Mononuclear cell (primary cell): ENCODE measurements around the gene CHM. TPM values are rescaled to one million over a fixed set of nuclear protein-coding genes. Genes with fewer than 3 reads are reported as not detected.
"Not testable (repeated sequence)": the region's sequence is repeated elsewhere in the genome, so short reads cannot be mapped to it uniquely, and the experiment has no call there.

Experiments
- H3K27me3 ChIP-seq: 2 replicates; pipeline ENCODE4 v1.6.0; 2011; ENCODE audit warnings: low read length, control low read depth; ENCODE audit not compliant: insufficient read depth
- H3K4me1 ChIP-seq: 2 replicates; pipeline ENCODE4 v1.5.1; 2011; ENCODE audit warnings: mild to moderate bottlenecking, low read length, control low read depth; ENCODE audit not compliant: insufficient read depth
- H3K4me3 ChIP-seq: 2 replicates; pipeline ENCODE4 v1.5.1; 2011; ENCODE audit warnings: mild to moderate bottlenecking, low read length, moderate library complexity
- H3K9me3 ChIP-seq: 2 replicates; pipeline ENCODE4 v1.5.1; 2011; ENCODE audit warnings: low read depth, mild to moderate bottlenecking, control low read depth, low read length
- total RNA-seq: library from RNA; depleted of rRNA; stranded (reverse); fragments of >200 nt; gene quantifications from one replicate; pipeline ENCODE4 v1.2.3, GENCODE V29; 2012

Gene CHM
- total RNA-seq, 1 donor, result 5.0 TPM

GRCh38 chrX:85972351-85972750 is 75.0 kb downstream of the CHM start:
- not testable (repeated sequence) for H3K4me3 ChIP-seq, H3K9me3 ChIP-seq, H3K4me1 ChIP-seq, H3K27me3 ChIP-seq

- Histone ChIP-seq H3K4me3 (no peak overlapping the region), H3K4me1 (no peaks in the 10 kb centered on the region), H3K9me3 (no peaks in the 10 kb centered on the region), H3K27me3 (no peaks in the 10 kb centered on the region)
These were observed 82.6 kb downstream of the CHM start for GRCh38 chrX:85964744-85965143.

- Histone ChIP-seq H3K4me1 (no peaks in the 10 kb centered on the region), H3K27me3 (no peaks in the 10 kb centered on the region), H3K4me3 (no peak overlapping the region), H3K9me3 (no peaks in the 10 kb centered on the region)
These were observed 83.6 kb downstream of the CHM start for GRCh38 chrX:85963736-85964135.

- no peak overlapping the region for H3K4me3 ChIP-seq
- no peaks in the 10 kb centered on the region for H3K27me3 ChIP-seq
- H3K4me1 ChIP-seq, result no peaks in the 10 kb centered on the region
- H3K9me3 ChIP-seq, result no peaks in the 10 kb centered on the region
These were observed 91.8 kb downstream of the CHM start for GRCh38 chrX:85955510-85955909.

- H3K4me3 ChIP-seq, H3K9me3 ChIP-seq, H3K4me1 ChIP-seq, H3K27me3 ChIP-seq: not testable (repeated sequence)
These were observed 102.6 kb downstream of the CHM start for GRCh38 chrX:85944751-85945150.

GRCh38 chrX:85941275-85941674 is 106.1 kb downstream of the CHM start:
- Histone ChIP-seq H3K9me3 (no peaks in the 10 kb centered on the region), H3K4me3 (no peak overlapping the region), H3K27me3 (no peaks in the 10 kb centered on the region), H3K4me1 (no peaks in the 10 kb centered on the region)

GRCh38 chrX:85939942-85940341 is 107.4 kb downstream of the CHM start:
- not testable (repeated sequence) for H3K27me3 ChIP-seq, H3K4me3 ChIP-seq, H3K4me1 ChIP-seq, H3K9me3 ChIP-seq

GRCh38 chrX:85934399-85934798 is 113.0 kb downstream of the CHM start:
- H3K9me3 ChIP-seq, H3K4me3 ChIP-seq, H3K4me1 ChIP-seq, H3K27me3 ChIP-seq: not testable (repeated sequence)

- Histone ChIP-seq H3K27me3 (no peaks in the 10 kb centered on the region), H3K4me3 (no peak overlapping the region), H3K9me3 (no peaks in the 10 kb centered on the region), H3K4me1 (no peaks in the 10 kb centered on the region)
These were observed 117.3 kb downstream of the CHM start for GRCh38 chrX:85930099-85930498.

GRCh38 chrX:85928606-85929005 is 118.8 kb downstream of the CHM start:
- Histone ChIP-seq H3K9me3 (no peaks in the 10 kb centered on the region), H3K4me1 (no peaks in the 10 kb centered on the region), H3K27me3 (no peaks in the 10 kb centered on the region), H3K4me3 (no peak overlapping the region)

GRCh38 chrX:85927740-85928139 is 119.6 kb downstream of the CHM start:
- Histone ChIP-seq H3K27me3 (no peaks in the 10 kb centered on the region), H3K4me3 (no peak overlapping the region), H3K4me1 (no peaks in the 10 kb centered on the region)

GRCh38 chrX:85922821-85923220 is 124.5 kb downstream of the CHM start:
- H3K4me1 ChIP-seq, result no peaks in the 10 kb centered on the region
- H3K27me3 ChIP-seq, result no peaks in the 10 kb centered on the region
- H3K4me3 ChIP-seq, result no peak overlapping the region
- no peaks in the 10 kb centered on the region for H3K9me3 ChIP-seq

More at GRCh38 chrX:85927740-85928139, 119.6 kb downstream of the CHM start:
- H3K9me3 ChIP-seq, result no peaks in the 10 kb centered on the region

- H3K9me3 ChIP-seq, H3K27me3 ChIP-seq, H3K4me1 ChIP-seq, H3K4me3 ChIP-seq: not testable (repeated sequence)
These were observed 130.6 kb downstream of the CHM start for GRCh38 chrX:85916656-85917280.

GRCh38 chrX:85914431-85914830 is 132.9 kb downstream of the CHM start:
- Histone ChIP-seq H3K4me3 (no peak overlapping the region), H3K4me1 (no peaks in the 10 kb centered on the region), H3K9me3 (no peaks in the 10 kb centered on the region), H3K27me3 (no peaks in the 10 kb centered on the region)

GRCh38 chrX:85907316-85907715 is 140.0 kb downstream of the CHM start:
- no peaks in the 10 kb centered on the region for H3K4me1 ChIP-seq
- no peaks in the 10 kb centered on the region for H3K9me3 ChIP-seq
- H3K4me3 ChIP-seq, result no peak overlapping the region
- no peaks in the 10 kb centered on the region for H3K27me3 ChIP-seq

- Histone ChIP-seq H3K4me3 (no peak overlapping the region), H3K4me1 (no peaks in the 10 kb centered on the region), H3K9me3 (no peaks in the 10 kb centered on the region), H3K27me3 (no peaks in the 10 kb centered on the region)
These were observed 141.0 kb downstream of the CHM start for GRCh38 chrX:85906399-85906798.
